NT2/D1 (cell line): Measurements from ENCODE around the gene GGACT.

ENCODE experiments used
- SUZ12 ChIP-seq: IDR thresholded peaks from 2 replicates; pipeline ENCODE4 v1.6.1; 2011; ENCODE audit not compliant: insufficient read length, insufficient read depth; ENCODE audit errors: extremely low read depth
- YY1 ChIP-seq: IDR thresholded peaks from 2 replicates; pipeline ENCODE4 v1.6.1; 2011; ENCODE audit not compliant: insufficient read length, insufficient read depth
- ZNF274 ChIP-seq: IDR thresholded peaks from 2 replicates; pipeline ENCODE4 v1.6.1; 2011; ENCODE audit warnings: mild to moderate bottlenecking, low read depth, low read length

GRCh38 chr13:100620792-100621191, 32.2 kb upstream of the GGACT start:
- TF ChIP-seq YY1 = no peak
- no peak for TF ChIP-seq SUZ12
- no peak for TF ChIP-seq ZNF274
